PC-9 (cell line): Measurements from ENCODE around the gene LTA.

ENCODE experiments used
- CTCF ChIP-seq: fragments of 200-600 bp; sonication (generic); conservative IDR thresholded peaks from 2 replicates; pipeline ENCODE4 v1.6.1; 2017; ENCODE audit warnings: mixed run types, antibody characterized with exemption, mild to moderate bottlenecking, moderate library complexity
- EZH2 ChIP-seq: fragments of 200-600 bp; sonication (generic); IDR thresholded peaks from 2 replicates; pipeline ENCODE4 v1.8.0; 2017; ENCODE audit warnings: antibody characterized with exemption, low read depth

- TF ChIP-seq CTCF (no peak), EZH2 (no peak)
Observed at GRCh38 chr6:31614684-31615578, 42.8 kb downstream of the LTA start, which contains the start of gene AIF1.
